ENCODE data around the gene HOXB2.

- no peak for TF ChIP-seq REST (IDR thresholded peaks at IDR 0.05; ENCODE audit: borderline replicate concordance)
- no peak for TF ChIP-seq CTCF (IDR thresholded peaks at IDR 0.05; ENCODE audit: poor library complexity, severe bottlenecking)
- TF ChIP-seq POLR2AphosphoS5 (IDR thresholded peaks at IDR 0.05) = no peak
- no peak for TF ChIP-seq TAF1 (IDR thresholded peaks at IDR 0.05; ENCODE audit: low read depth)
- no peak for TF ChIP-seq EZH2 (IDR thresholded peaks at IDR 0.05; ENCODE audit: borderline replicate concordance, insufficient read depth, low read length, poor library complexity, severe bottlenecking)
Measured at GRCh38 chr17:48589060-48589830, 44.3 kb upstream of the HOXB2 start.
